Measurements from ENCODE around the gene SRPX2.
A peak's percentile ranks its signal among the peaks of the same experiment; 100 is the strongest.

SRPX2 gene

GRCh38 chrX:100662170-100662569 lies 18.2 kb downstream of the SRPX2 start:
- no peak for ATAC-seq (replicated peaks)
- H3K9me3 Mint-ChIP-seq = no peaks in the 10 kb centered on the region
- DNase-seq = no peak
- H3K36me3 Mint-ChIP-seq (ENCODE audit: insufficient read depth) = no peaks in the 10 kb centered on the region
- H3K27ac Mint-ChIP-seq = no peak overlapping the region
- H3K4me1 Mint-ChIP-seq (ENCODE audit: low read depth in 2 of 2) = no peaks in the 10 kb centered on the region
- peaks cover 6 to 14% of the 10 kb centered on the region in 2 donors for H3K27me3 Mint-ChIP-seq
- no peak overlapping the region for H3K4me3 Mint-ChIP-seq

GRCh38 chrX:100662796-100663195 lies 18.8 kb downstream of the SRPX2 start:
- Mint-ChIP-seq H3K36me3 (ENCODE audit: insufficient read depth) (no peaks in the 10 kb centered on the region), H3K27me3 (peaks cover 13 to 19% of the 10 kb centered on the region in 2 donors), H3K4me1 (ENCODE audit: low read depth in 2 of 2) (no peaks in the 10 kb centered on the region), H3K9me3 (no peaks in the 10 kb centered on the region), H3K4me3 (no peak overlapping the region), H3K27ac (no peak overlapping the region)
- DNase-seq (no peak), ATAC-seq (replicated peaks) (no peak)

- Mint-ChIP-seq H3K27me3 (peaks cover 13 to 26% of the 10 kb centered on the region in 2 donors), H3K9me3 (no peaks in the 10 kb centered on the region), H3K27ac (no peak overlapping the region), H3K4me1 (ENCODE audit: low read depth in 2 of 2) (no peaks in the 10 kb centered on the region), H3K36me3 (ENCODE audit: insufficient read depth) (no peaks in the 10 kb centered on the region), H3K4me3 (no peak overlapping the region)
- DNase-seq = no peak
- no peak for ATAC-seq (replicated peaks)
Observed at GRCh38 chrX:100663642-100664041, 19.6 kb downstream of the SRPX2 start.

- H3K27me3 Mint-ChIP-seq = peaks cover 0 to 5% of the 10 kb centered on the region in 2 donors
- no peak overlapping the region for H3K27ac Mint-ChIP-seq
- no peak for DNase-seq
- ATAC-seq (replicated peaks) = no peak
- no peak overlapping the region for H3K4me3 Mint-ChIP-seq
- no peaks in the 10 kb centered on the region for H3K4me1 Mint-ChIP-seq (ENCODE audit: low read depth in 2 of 2)
- H3K9me3 Mint-ChIP-seq = no peaks in the 10 kb centered on the region
- no peaks in the 10 kb centered on the region for H3K36me3 Mint-ChIP-seq (ENCODE audit: insufficient read depth)
Observed at GRCh38 chrX:100672966-100673365, 29.0 kb downstream of the SRPX2 start.

- ATAC-seq (replicated peaks) = no peak
- no peak for DNase-seq
- Mint-ChIP-seq H3K4me1 (ENCODE audit: low read depth in 2 of 2) (no peaks in the 10 kb centered on the region), H3K4me3 (no peak overlapping the region), H3K9me3 (no peaks in the 10 kb centered on the region), H3K27me3 (peaks cover 0 to under 1% of the 10 kb centered on the region in 2 donors), H3K36me3 (ENCODE audit: insufficient read depth) (no peaks in the 10 kb centered on the region), H3K27ac (no peak overlapping the region)
Observed at GRCh38 chrX:100673397-100673953, 29.5 kb downstream of the SRPX2 start.

GRCh38 chrX:100674705-100675104 lies 30.7 kb downstream of the SRPX2 start:
- Mint-ChIP-seq H3K36me3 (ENCODE audit: insufficient read depth) (no peaks in the 10 kb centered on the region), H3K4me3 (no peak overlapping the region), H3K27ac (no peak overlapping the region), H3K9me3 (no peaks in the 10 kb centered on the region), H3K4me1 (ENCODE audit: low read depth in 2 of 2) (no peaks in the 10 kb centered on the region), H3K27me3 (no peaks in the 10 kb centered on the region)
- no peak for DNase-seq
- no peak for ATAC-seq (replicated peaks)

- Mint-ChIP-seq H3K4me1 (ENCODE audit: low read depth in 2 of 2) (no peaks in the 10 kb centered on the region), H3K36me3 (ENCODE audit: insufficient read depth) (no peaks in the 10 kb centered on the region), H3K27me3 (no peaks in the 10 kb centered on the region), H3K9me3 (no peaks in the 10 kb centered on the region), H3K27ac (no peak overlapping the region), H3K4me3 (no peak overlapping the region)
- no peak for DNase-seq
- ATAC-seq (replicated peaks) = no peak
Observed at GRCh38 chrX:100677611-100678181, 33.7 kb downstream of the SRPX2 start.

GRCh38 chrX:100680756-100681155 lies 36.8 kb downstream of the SRPX2 start:
- Mint-ChIP-seq H3K27me3 (no peaks in the 10 kb centered on the region), H3K4me1 (ENCODE audit: low read depth in 2 of 2) (no peaks in the 10 kb centered on the region), H3K4me3 (no peak overlapping the region), H3K27ac (no peak overlapping the region), H3K9me3 (no peaks in the 10 kb centered on the region), H3K36me3 (ENCODE audit: insufficient read depth) (no peaks in the 10 kb centered on the region)
- no peak for ATAC-seq (replicated peaks)
- DNase-seq = no peak

GRCh38 chrX:100681599-100681998 lies 37.6 kb downstream of the SRPX2 start:
- H3K27me3 Mint-ChIP-seq = no peaks in the 10 kb centered on the region
- ATAC-seq (replicated peaks) (no peak), DNase-seq (no peak)
- H3K36me3 Mint-ChIP-seq (ENCODE audit: insufficient read depth) = no peaks in the 10 kb centered on the region
- no peaks in the 10 kb centered on the region for H3K4me1 Mint-ChIP-seq (ENCODE audit: low read depth in 2 of 2)
- H3K27ac Mint-ChIP-seq = no peak overlapping the region
- no peak overlapping the region for H3K4me3 Mint-ChIP-seq
- no peaks in the 10 kb centered on the region for H3K9me3 Mint-ChIP-seq

GRCh38 chrX:100682939-100683338 lies 38.9 kb downstream of the SRPX2 start:
- H3K9me3 Mint-ChIP-seq = no peaks in the 10 kb centered on the region
- no peak overlapping the region for H3K4me3 Mint-ChIP-seq
- H3K36me3 Mint-ChIP-seq (ENCODE audit: insufficient read depth) = no peaks in the 10 kb centered on the region
- no peak for ATAC-seq (replicated peaks)
- no peak for DNase-seq
- H3K27me3 Mint-ChIP-seq = no peaks in the 10 kb centered on the region
- no peak overlapping the region for H3K27ac Mint-ChIP-seq
- no peaks in the 10 kb centered on the region for H3K4me1 Mint-ChIP-seq (ENCODE audit: low read depth in 2 of 2)

GRCh38 chrX:100685284-100685996 lies 41.4 kb downstream of the SRPX2 start:
- H3K4me1 Mint-ChIP-seq (ENCODE audit: low read depth in 2 of 2) = no peaks in the 10 kb centered on the region
- ATAC-seq (replicated peaks) = peak; percentile 62
- no peak overlapping the region for H3K27ac Mint-ChIP-seq
- no peaks in the 10 kb centered on the region for H3K27me3 Mint-ChIP-seq
- H3K36me3 Mint-ChIP-seq (ENCODE audit: insufficient read depth) = no peaks in the 10 kb centered on the region
- DNase-seq = peak; percentile 21 to 44 (median 35)
- H3K4me3 Mint-ChIP-seq = no peak overlapping the region
- no peaks in the 10 kb centered on the region for H3K9me3 Mint-ChIP-seq

GRCh38 chrX:100685997-100686305 lies 42.0 kb downstream of the SRPX2 start:
- Mint-ChIP-seq H3K4me1 (ENCODE audit: low read depth in 2 of 2) (no peaks in the 10 kb centered on the region), H3K36me3 (ENCODE audit: insufficient read depth) (no peaks in the 10 kb centered on the region), H3K27ac (no peak overlapping the region), H3K4me3 (no peak overlapping the region), H3K27me3 (no peaks in the 10 kb centered on the region), H3K9me3 (no peaks in the 10 kb centered on the region)
- DNase-seq = no peak
- no peak for ATAC-seq (replicated peaks)

- no peaks in the 10 kb centered on the region for H3K36me3 Mint-ChIP-seq (ENCODE audit: insufficient read depth)
- H3K9me3 Mint-ChIP-seq = no peaks in the 10 kb centered on the region
- H3K4me3 Mint-ChIP-seq = no peak overlapping the region
- no peak overlapping the region for H3K27ac Mint-ChIP-seq
- DNase-seq (no peak), ATAC-seq (replicated peaks) (no peak)
- H3K4me1 Mint-ChIP-seq (ENCODE audit: low read depth in 2 of 2) = no peaks in the 10 kb centered on the region
- peaks cover 6 to 7% of the 10 kb centered on the region in 2 donors for H3K27me3 Mint-ChIP-seq
Observed at GRCh38 chrX:100687128-100687527, 43.1 kb downstream of the SRPX2 start.

- ATAC-seq (replicated peaks) = no peak
- H3K27me3 Mint-ChIP-seq = peaks cover 10 to 11% of the 10 kb centered on the region in 2 donors
Observed at GRCh38 chrX:100687546-100687945, 43.5 kb downstream of the SRPX2 start.

More at GRCh38 chrX:100687546-100687945, 43.5 kb downstream of the SRPX2 start:
- H3K4me3 Mint-ChIP-seq = no peak overlapping the region
- DNase-seq = no peak
- peaks cover 1% of the 10 kb centered on the region for H3K36me3 Mint-ChIP-seq (ENCODE audit: insufficient read depth)
- no peaks in the 10 kb centered on the region for H3K4me1 Mint-ChIP-seq (ENCODE audit: low read depth in 2 of 2)
- no peaks in the 10 kb centered on the region for H3K9me3 Mint-ChIP-seq
- H3K27ac Mint-ChIP-seq = no peak overlapping the region
